Measurements from ENCODE around the gene PIK3R1. TPM values are rescaled to one million over a fixed set of nuclear protein-coding genes. Genes with fewer than 3 reads are reported as not detected.

The PIK3R1 gene
- total and polyA plus RNA-seq, 2 of the 4 experiments (the other 2 are of a cell fraction), result 2.4 to 9.3 TPM

GRCh38 chr5:68226546-68227073 is 11.1 kb downstream of the PIK3R1 start:
- ChIA-PET CTCF (no interaction called here), POLR2A (ENCODE audit: unreplicated experiment) (no interaction called here)
- Histone ChIP-seq H2AK5ac (ENCODE audit: low read depth, low read length) (peak overlapping the region; percentile 11; the same call in 1 of the 2 replicates), H3K23ac (ENCODE audit: low read depth, low read length) (no peak overlapping the region), H3K27ac (ENCODE audit: insufficient read depth, low read length) (no peak overlapping the region), H3K56ac (ENCODE audit: extremely low read depth, insufficient read depth, low read length) (no peak overlapping the region), H3K4me2 (ENCODE audit: low read depth, low read length) (no peak overlapping the region), H4K91ac (ENCODE audit: insufficient read depth, low read depth, low read length) (no peak overlapping the region), H4K8ac (ENCODE audit: low read depth in 2 of 2, low read length in 2 of 2) (no peak overlapping the region), H3K36me3 (ENCODE audit: control insufficient read depth, insufficient read depth, low read length) (peaks cover 13% of the 10 kb centered on the region), H3K27me3 (ENCODE audit: control insufficient read depth, insufficient read depth, low read length) (no peaks in the 10 kb centered on the region), H3K9me1 (ENCODE audit: insufficient read depth, low read length) (peaks cover 13% of the 10 kb centered on the region), H2BK15ac (ENCODE audit: low read depth, low read length) (no peak overlapping the region), H2BK5ac (ENCODE audit: low read depth, low read length, poor library complexity, severe bottlenecking) (no peak overlapping the region), H3K9ac (ENCODE audit: low read depth, low read length) (no peak overlapping the region), H3K79me1 (ENCODE audit: low read depth in 1 of 2, low read length in 2 of 2) (peaks cover 31 to 59% of the 10 kb centered on the region in 2 experiments), H3K14ac (replicated peaks; ENCODE audit: low read depth, low read length) (no peak overlapping the region), H2BK120ac (ENCODE audit: low read depth, low read length) (no peak overlapping the region), H3K9me3 (ENCODE audit: control insufficient read depth, insufficient read depth, low read length) (no peaks in the 10 kb centered on the region), H3K4ac (ENCODE audit: low read depth, low read length) (no peak overlapping the region), H3K4me3 (ENCODE audit: insufficient read depth, low read depth, low read length) (no peak overlapping the region), H3K18ac (ENCODE audit: low read depth, low read length) (no peak overlapping the region), H4K5ac (ENCODE audit: low read depth, low read length) (no peak overlapping the region), H4K20me1 (ENCODE audit: insufficient read depth, low read length) (peaks cover 5% of the 10 kb centered on the region; the same call in 1 of the 2 replicates), H2AFZ (replicated peaks; ENCODE audit: low read length, poor library complexity) (no peak overlapping the region), H2AK9ac (replicated peaks; ENCODE audit: low read depth, low read length, poor library complexity) (no peak overlapping the region), H2BK20ac (ENCODE audit: low read depth, low read length) (no peak overlapping the region), H3K4me1 (ENCODE audit: control insufficient read depth, insufficient read depth, low read length) (peaks cover 6% of the 10 kb centered on the region)
- no peak for TF ChIP-seq FOS (IDR thresholded peaks at IDR 0.05; ENCODE audit: low read depth, low read length)
- no peak for TF ChIP-seq MAZ (IDR thresholded peaks at IDR 0.05; ENCODE audit: borderline replicate concordance, low read depth, low read length)
- no peak for TF ChIP-seq MAFK (IDR thresholded peaks at IDR 0.05; ENCODE audit: low read depth, low read length)
- TF ChIP-seq NFE2L2 (IDR thresholded peaks at IDR 0.05; ENCODE audit: low read depth, low read length), result no peak
- TF ChIP-seq BHLHE40 (IDR thresholded peaks at IDR 0.05; ENCODE audit: low read depth, low read length), result no peak
- TF ChIP-seq ELK1 (IDR thresholded peaks at IDR 0.05; ENCODE audit: borderline replicate concordance, low read depth, low read length), result no peak
- TF ChIP-seq RCOR1 (IDR thresholded peaks at IDR 0.05; ENCODE audit: insufficient replicate concordance, low read length), result no peak
- TF ChIP-seq USF2 (IDR thresholded peaks at IDR 0.05; ENCODE audit: low read depth, low read length), result no peak
- no peak for TF ChIP-seq CTCF (conservative IDR thresholded peaks at IDR 0.05; ENCODE audit: low read depth, low read length)
- no peak for TF ChIP-seq CHD1 (IDR thresholded peaks at IDR 0.05; ENCODE audit: low read depth, low read length)
- no peak for TF ChIP-seq RFX5 (IDR thresholded peaks at IDR 0.05; ENCODE audit: low read depth, low read length)
- no peak for TF ChIP-seq CEBPB (IDR thresholded peaks at IDR 0.05; ENCODE audit: low read depth, low read length)
- no peak for TF ChIP-seq POLR2A (IDR thresholded peaks at IDR 0.05; ENCODE audit: low read depth, low read length)
- no peak for TF ChIP-seq MXI1 (IDR thresholded peaks at IDR 0.05; ENCODE audit: borderline replicate concordance, low read depth, low read length)
- no peak for TF ChIP-seq RAD21 (IDR thresholded peaks at IDR 0.05; ENCODE audit: low read length)
- no peak for TF ChIP-seq SMC3 (IDR thresholded peaks at IDR 0.05; ENCODE audit: low read depth, low read length)
- DNase-seq, result no peak
- no CpG with 5 or more reads among the region's 8 CpGs for WGBS, 2 experiments (ENCODE audit: extremely low coverage in 2 of 2, insufficient read length in 1 of 2)
- no peak for ATAC-seq (ENCODE audit: low read depth)
- no TSS peak for BruUV-seq (replicated peaks)
- in situ Hi-C loops (cut with MboI; ENCODE audit: low sequenced_read_pairs), result no loop called here
- intact Hi-C loops (cut with micrococcal nuclease), result no loop called here
- dilution Hi-C loops (cut with HindIII; ENCODE audit: low sequenced_read_pairs, unreplicated experiment), result no loop called here
